GM18505 (cell line): ENCODE results near the gene RPP21.
A peak's percentile ranks its signal among the peaks of the same experiment; 100 is the strongest.

Experiments used
- ATAC-seq: cut with Tn5 transposase; IDR thresholded peaks from one replicate; pipeline ENCODE4 v1.9.1; 2021; ENCODE audit not compliant: unreplicated experiment
- POLR2A ChIP-seq: IDR thresholded peaks from 4 replicates; pipeline ENCODE4 v1.6.1; 2011; ENCODE audit warnings: borderline replicate concordance; ENCODE audit not compliant: insufficient read depth, insufficient read length; ENCODE audit errors: extremely low read depth

RPP21 gene

DNA sequence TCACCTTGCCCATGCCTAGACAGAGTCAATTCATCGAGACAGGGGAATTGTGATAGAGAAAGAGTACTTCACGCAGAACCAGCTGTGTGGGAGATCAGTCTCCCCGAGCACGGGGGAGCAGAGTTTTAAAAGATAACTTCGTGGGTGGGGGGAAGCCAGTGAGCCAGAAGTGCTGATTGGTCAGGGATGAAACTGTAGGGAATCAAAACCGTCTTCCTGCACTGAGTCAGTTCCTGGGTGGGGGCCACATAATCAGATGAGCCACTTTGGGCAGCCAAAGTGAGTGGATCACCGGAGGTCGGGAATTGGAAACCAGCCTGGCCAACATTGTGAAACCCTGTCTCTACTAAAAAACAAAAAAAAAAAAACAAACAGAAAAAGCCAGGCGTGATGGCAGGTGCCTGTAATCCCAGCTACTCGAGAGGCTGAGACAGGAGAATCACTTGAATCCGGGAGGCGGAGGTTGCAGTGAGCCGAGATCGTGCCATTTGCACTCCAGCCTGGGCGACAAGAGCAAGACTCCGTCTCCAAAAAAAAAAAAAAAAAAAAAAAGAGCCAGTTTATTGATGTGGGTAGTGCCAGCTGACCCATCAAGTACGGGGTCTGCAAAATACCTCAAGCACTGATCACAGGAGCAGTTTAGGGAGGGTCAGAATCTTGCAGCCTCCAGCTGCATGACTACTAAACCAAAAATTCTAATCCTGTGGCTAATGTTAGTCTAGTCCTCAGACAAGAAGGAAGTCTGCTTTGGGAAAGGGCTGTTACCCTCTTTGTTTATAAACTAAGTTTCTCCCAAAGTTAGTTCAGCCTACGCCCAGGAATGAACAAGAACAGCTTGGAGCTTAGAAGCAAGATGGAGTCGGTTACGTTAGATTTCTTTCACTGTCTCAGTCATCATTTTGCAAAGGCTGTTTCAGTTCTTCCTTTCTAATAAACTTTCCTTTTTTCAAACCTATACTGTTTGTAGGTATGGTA lies 22.1 kb upstream of the RPP21 start:
- no peak for ATAC-seq
- TF ChIP-seq POLR2A = no peak

DNA sequence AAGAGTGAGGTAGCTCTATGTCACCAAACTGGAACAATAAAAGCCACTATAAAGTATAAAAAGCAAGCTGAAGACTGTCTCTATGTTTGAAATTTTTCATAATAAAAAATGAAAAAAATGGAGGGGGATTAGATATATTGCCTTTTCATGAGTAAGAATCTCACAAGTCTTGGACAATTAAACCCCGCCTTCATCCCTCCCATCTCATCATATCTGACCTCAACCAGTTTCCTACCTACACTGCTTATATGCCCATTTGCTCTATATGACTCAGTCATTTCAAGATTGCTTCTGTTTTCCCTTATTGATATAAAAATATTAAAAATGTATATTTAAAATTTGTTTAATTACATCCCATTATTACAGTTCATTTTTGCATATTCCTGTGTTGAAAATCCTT lies 21.1 kb upstream of the RPP21 start:
- no peak for TF ChIP-seq POLR2A
- no peak for ATAC-seq

DNA sequence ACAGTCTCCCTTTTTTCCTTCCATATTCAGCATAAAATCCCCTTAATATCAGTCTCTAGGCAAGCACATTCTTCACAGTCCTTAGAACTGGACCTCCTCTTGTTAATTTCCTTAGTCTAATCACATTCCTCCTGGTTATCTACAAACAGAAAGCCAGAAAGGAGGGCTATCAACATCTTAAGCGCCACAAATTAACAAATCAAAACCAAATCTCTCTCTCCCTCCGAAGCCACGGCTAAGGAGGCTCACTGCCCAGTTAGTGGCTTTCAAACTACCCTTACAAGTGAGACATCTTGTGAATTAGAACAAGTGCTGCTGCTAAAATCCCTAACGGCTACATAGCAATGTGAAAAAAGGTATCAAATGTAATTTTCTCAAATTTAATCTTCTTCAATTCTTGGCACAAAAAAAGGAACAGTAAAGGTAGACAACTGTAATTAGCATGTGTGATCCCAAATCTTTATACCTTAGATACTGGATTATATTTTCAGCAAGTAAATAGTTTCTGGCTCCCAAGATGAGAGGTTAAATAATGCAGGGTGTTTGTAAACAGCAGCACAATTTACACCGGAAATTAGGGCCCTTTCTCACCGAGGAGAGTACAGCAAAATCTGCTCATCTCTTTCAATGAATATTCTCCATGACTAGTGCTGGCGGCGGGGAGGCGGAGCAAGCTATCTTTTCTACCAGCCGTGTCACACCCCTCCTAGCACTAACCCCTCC lies 19.6 kb upstream of the RPP21 start:
- no peak for ATAC-seq
- TF ChIP-seq POLR2A = no peak

DNA sequence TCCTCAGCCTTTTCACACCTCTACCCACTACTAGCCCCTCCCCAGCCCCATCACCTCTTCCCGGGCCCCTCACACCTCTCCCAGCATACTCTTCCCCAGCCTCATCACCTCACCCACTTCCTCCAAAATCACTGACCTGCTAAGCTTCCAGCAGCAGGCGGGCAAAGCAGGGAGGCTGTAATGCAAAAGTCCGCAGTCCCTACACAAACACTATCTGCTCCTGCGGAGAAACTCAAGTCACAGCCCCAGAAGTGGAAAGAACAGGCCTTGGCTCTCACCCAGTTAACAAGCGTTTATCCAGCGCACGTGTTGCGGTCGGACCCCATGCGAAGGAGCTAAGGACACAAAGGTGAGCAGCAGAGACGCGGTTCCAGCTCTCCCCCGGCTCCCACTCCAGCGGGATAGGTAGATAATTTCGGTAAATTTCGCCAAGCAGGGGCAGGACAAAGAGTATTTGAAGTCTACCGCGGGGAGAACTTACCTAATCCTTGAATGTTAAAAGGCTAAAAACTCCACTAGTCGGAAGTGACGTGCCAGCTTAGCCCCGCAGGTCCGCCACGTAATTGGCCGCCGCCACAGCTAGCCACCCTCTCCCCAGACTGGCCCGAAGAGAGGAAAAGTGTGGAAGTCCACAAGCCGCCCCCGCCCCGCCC lies 19.0 kb upstream of the RPP21 start:
- ATAC-seq = peak; percentile 29

DNA sequence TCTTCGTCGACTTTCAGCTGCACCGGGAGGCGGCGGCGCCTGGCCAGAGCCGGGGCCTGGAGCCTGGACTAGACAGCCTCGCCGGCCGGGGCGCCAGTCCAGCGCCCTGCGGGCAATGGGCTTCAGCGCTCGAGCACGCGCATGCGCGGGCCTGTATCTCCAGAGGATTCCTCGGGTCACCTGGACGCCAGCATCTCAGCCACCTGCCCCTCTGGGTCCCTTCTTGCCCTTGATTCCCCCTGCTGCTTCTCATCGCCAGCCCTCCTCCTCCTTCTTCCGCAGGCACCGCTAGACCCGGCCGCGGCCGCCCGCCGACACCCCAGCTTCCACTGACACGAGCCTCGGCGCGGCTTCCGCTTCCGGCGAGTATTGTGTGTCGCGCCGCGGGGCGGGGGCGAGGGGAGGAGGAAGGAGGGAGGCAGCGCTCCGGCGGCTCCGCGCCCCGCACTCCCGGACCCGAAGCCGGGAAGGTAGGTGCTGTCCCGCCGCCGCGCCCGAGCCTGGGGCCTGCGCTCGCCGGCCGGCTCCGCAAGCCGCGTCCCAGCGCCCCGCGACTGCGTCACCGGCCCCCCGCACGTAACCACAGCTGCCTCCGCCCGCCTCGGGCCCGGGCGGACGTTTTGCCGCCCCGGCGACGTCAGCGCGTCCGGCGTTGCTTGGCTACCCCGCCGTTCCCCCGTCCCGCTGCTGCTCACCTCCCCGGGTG lies 18.3 kb upstream of the RPP21 start, which contains the start of gene TRIM39:
TSS of gene TRIM39 (plus strand) at position 402 of the 706 bp plus-strand sequence. CDS start 2,391 bp downstream, outside the sequence.
- peak; percentile 65 for ATAC-seq
- TF ChIP-seq POLR2A = peak; percentile 74

More for the DNA sequence above, 19.0 kb upstream of the RPP21 start:
- no peak for TF ChIP-seq POLR2A

DNA sequence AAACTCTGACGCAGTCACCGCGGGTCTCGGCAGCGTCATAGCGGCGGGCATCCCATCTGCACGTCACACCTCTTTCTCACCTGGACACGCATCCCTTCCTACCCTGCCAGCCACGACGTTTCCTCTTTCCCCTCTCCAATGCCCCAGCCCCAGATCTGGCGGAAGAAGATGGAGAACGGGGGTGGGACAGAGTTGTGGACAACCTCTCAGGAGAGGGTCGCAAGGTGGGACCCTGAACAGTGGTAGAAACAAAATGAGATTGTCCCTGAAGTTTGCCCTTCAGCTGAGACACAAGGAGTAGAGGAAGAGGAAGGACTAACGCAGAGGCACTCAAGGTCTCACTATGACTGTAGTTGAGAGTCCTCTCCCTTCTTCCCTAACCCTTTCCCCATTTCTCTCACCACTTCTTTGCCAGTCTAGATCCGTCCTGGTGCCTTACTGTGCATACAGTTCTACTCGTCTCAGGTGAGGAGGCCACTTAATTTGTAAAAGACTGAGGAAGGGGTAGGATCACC lies 17.7 kb upstream of the RPP21 start:
- ATAC-seq = no peak
- TF ChIP-seq POLR2A = no peak

DNA sequence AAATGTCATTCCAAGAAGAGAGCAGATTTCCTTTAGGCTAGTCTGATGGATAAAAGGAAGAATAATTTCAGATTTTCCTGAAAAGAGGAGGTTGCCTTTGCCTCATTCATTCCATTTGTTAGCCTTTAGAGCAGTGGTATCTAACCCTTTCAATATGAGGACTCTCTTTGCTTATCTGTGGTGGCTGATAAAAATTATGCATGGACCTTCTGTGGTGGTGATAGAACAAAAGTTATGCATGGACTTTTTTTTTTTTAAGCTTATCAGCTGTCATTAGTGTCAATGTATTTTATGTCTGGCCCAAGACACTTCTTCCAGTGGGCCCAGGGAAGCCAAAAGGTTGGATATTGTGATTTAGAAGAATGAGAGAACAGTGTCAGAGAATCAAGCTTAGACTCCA lies 16.6 kb upstream of the RPP21 start:
- ATAC-seq = no peak
- TF ChIP-seq POLR2A = no peak

DNA sequence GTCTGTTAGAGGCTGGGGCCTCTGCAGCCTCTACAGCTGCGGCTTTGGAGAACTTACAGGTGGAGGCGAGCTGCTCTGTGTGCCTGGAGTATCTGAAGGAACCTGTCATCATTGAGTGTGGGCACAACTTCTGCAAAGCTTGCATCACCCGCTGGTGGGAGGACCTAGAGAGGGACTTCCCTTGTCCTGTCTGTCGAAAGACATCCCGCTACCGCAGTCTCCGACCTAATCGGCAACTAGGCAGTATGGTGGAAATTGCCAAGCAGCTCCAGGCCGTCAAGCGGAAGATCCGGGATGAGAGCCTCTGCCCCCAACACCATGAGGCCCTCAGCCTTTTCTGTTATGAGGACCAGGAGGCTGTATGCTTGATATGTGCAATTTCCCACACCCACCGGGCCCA lies 15.6 kb upstream of the RPP21 start:
- ATAC-seq = no peak

DNA sequence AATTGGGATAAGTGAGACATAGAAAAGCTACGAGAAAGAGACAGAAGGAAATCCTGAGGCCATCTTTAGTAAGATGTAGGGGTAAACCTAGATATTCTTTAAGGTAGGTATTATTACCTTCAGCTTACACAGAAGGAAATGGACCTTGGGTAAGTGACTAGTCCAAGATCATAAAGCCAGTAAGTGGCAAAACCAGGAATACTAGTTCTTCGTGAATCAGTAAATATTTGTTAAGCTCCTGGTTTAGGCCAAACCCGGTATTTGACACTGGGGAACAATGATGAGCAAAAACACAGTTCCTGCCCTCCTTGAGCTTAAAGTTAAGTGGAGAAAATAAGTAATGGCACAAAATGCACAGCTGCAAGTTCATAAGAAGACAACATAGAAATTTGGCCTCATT lies 13.0 kb upstream of the RPP21 start:
- ATAC-seq = no peak

More for the DNA sequence above, 15.6 kb upstream of the RPP21 start:
- no peak for TF ChIP-seq POLR2A

DNA sequence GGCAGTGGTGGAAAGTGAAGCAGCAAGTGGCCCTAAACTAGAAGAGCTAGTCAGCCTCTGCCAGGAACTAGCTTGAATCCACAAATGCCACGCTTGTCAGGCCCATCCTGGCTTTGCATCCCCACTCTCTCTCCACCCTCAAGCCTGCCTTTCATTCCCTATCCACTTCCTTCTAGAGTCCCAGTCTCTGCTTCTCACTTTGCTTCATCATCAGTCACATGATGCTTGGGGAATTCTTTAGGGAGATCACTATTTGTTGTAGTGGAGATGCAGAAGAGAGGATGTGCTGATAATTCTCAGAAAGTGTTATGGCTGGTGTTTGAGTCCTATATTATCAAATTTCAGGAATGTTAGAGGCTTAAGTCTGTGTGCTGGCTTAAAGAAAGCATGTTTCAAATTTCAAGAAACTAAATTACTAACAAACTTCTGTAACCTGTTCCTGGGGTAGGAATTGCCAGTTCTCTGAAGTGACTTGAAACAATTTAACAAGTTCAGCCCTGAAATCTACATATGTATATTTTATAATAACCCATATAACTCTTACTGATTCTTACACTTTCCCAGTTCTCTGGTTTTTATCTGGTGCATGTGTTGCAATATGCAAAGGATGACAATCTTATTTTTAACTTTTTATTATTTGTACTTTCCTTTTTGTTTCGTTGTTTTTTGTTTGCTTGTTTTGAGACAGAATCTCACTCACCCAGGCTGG lies 10.7 kb upstream of the RPP21 start:
- TF ChIP-seq POLR2A = no peak
- ATAC-seq = no peak

More for the DNA sequence above, 13.0 kb upstream of the RPP21 start:
- no peak for TF ChIP-seq POLR2A

DNA sequence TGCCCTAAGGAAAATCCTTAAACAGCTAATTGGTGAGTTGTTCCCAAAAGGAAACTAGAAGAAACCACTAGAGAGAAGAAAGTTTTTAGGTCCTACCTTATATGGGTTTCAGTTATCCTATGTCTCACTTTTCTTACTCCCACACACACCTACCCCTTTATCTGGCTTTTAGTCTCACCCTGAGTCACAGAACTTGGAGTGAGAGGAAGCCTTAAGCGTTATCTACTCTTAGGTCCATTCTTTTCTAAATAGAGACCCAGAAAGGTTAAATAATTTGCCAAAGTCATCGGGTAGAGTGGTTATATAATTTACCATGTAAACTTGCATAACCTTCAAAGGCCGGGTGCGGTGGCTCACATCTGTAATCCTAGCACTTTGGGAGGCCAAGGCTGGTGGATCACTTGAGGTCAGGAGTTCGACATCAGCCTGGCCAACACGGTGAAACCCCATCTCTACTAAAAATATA lies 4.3 kb upstream of the RPP21 start:
- TF ChIP-seq POLR2A = no peak
- ATAC-seq = no peak

DNA sequence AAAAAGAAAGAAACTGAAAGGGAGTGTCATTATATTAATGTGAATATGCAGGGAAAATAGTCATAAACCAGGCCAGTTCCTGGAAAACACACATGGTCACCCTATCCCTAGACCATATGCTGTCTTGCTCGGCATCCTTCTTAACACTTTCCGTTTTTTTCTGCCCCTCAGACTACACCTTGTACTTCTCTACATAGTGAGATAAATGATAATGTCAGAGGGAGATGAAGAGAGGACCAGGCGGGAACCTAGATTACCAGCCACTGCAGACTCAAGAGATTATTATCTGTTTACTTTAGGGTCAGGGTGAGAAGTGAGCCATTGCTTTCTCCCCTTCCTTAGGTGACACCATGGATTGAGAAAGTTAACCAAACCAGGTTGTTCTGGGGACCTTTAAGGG lies 3.7 kb upstream of the RPP21 start:
- ATAC-seq = no peak

More for the DNA sequence above, 3.7 kb upstream of the RPP21 start:
- no peak for TF ChIP-seq POLR2A
